H9 (cell line): Measurements from ENCODE around the gene PCDHA8. TPM values are rescaled to one million over a fixed set of nuclear protein-coding genes. Genes with fewer than 3 reads are reported as not detected.

Experiments
- DNase-seq: peaks from one replicate; pipeline ENCODE4 v3.0.0-alpha.2; 2017
- H2AFZ ChIP-seq: one replicate; pipeline ENCODE4 v1.6.1; 2013; ENCODE audit warnings: mild to moderate bottlenecking, low read length, control low read depth, moderate library complexity
- H2AK5ac ChIP-seq: 2 replicates; pipeline ENCODE4 v1.6.1; 2013; ENCODE audit warnings: low read length, control low read depth, mixed read lengths; ENCODE audit not compliant: insufficient read length
- H2BK120ac ChIP-seq: one replicate; pipeline ENCODE4 v1.6.1; 2013; ENCODE audit warnings: low read depth, mild to moderate bottlenecking, low read length, control low read depth, inconsistent platforms; ENCODE audit not compliant: poor library complexity, severe bottlenecking
- H2BK12ac ChIP-seq: 2 replicates; pipeline ENCODE4 v1.6.1; 2013; ENCODE audit warnings: low read length, control low read depth, mixed read lengths, low read depth; ENCODE audit not compliant: insufficient read length
- H2BK15ac ChIP-seq: 2 replicates; pipeline ENCODE4 v1.6.1; 2013; ENCODE audit warnings: low read depth, low read length, control low read depth
- H2BK20ac ChIP-seq: one replicate; pipeline ENCODE4 v1.6.1; 2013; ENCODE audit warnings: low read depth, mild to moderate bottlenecking, low read length, control low read depth, inconsistent platforms; ENCODE audit not compliant: poor library complexity, severe bottlenecking
- H2BK5ac ChIP-seq: 2 replicates; pipeline ENCODE4 v1.6.1; 2013; ENCODE audit warnings: low read length, control low read depth, mixed read lengths; ENCODE audit not compliant: insufficient read length
- H3K14ac ChIP-seq: 2 replicates; pipeline ENCODE4 v1.6.1; 2013; ENCODE audit warnings: low read length, control low read depth; ENCODE audit not compliant: insufficient read depth
- H3K18ac ChIP-seq: 2 replicates; pipeline ENCODE4 v1.6.1; 2013; ENCODE audit warnings: low read depth, mild to moderate bottlenecking, mixed read lengths, low read length, control low read depth; ENCODE audit not compliant: insufficient read length
- H3K23ac ChIP-seq: 2 replicates; pipeline ENCODE4 v1.6.1; 2013; ENCODE audit warnings: low read length, control low read depth, mixed read lengths, low read depth; ENCODE audit not compliant: insufficient read length
- H3K23me2 ChIP-seq: 2 replicates; pipeline ENCODE4 v1.6.1; 2013; ENCODE audit warnings: low read depth, mild to moderate bottlenecking, mixed read lengths, low read length, control low read depth; ENCODE audit not compliant: insufficient read length, poor library complexity, severe bottlenecking
- H3K27ac ChIP-seq: 2 replicates; pipeline ENCODE4 v1.5.1; 2013; ENCODE audit warnings: low read length, control low read depth, mixed read lengths, low read depth; ENCODE audit not compliant: insufficient read length
- H3K27me3 ChIP-seq: 2 replicates; pipeline ENCODE4 v1.6.1; 2013; ENCODE audit warnings: low read length, control low read depth, inconsistent platforms; ENCODE audit not compliant: insufficient read depth
- H3K4ac ChIP-seq: 2 replicates; pipeline ENCODE4 v1.6.1; 2013; ENCODE audit warnings: low read depth, mild to moderate bottlenecking, control low read depth, inconsistent platforms, low read length, moderate library complexity
- H3K4me1 ChIP-seq: 2 replicates; pipeline ENCODE4 v1.6.1; 2013; ENCODE audit warnings: low read length, control low read depth, inconsistent platforms; ENCODE audit not compliant: insufficient read depth
- H3K4me2 ChIP-seq: 2 replicates; pipeline ENCODE4 v1.6.1; 2013; ENCODE audit warnings: low read length, control low read depth, mixed read lengths; ENCODE audit not compliant: insufficient read length, insufficient read depth
- H3K56ac ChIP-seq: 2 replicates; pipeline ENCODE4 v1.6.1; 2013; ENCODE audit warnings: low read depth, mild to moderate bottlenecking, mixed read lengths, low read length, control low read depth; ENCODE audit not compliant: insufficient read length
- H3K79me1 ChIP-seq: 2 replicates; pipeline ENCODE4 v1.6.1; 2013; ENCODE audit warnings: low read depth, mild to moderate bottlenecking, moderate library complexity, low read length, control low read depth, inconsistent platforms; ENCODE audit not compliant: insufficient read depth, poor library complexity, severe bottlenecking
- H3K79me2 ChIP-seq: 2 replicates; pipeline ENCODE4 v1.6.1; 2013; ENCODE audit warnings: low read length, control low read depth, inconsistent platforms; ENCODE audit not compliant: insufficient read depth
- H3K9ac ChIP-seq: 2 replicates; pipeline ENCODE4 v1.6.1; 2013; ENCODE audit warnings: low read length, control low read depth, mixed read lengths; ENCODE audit not compliant: insufficient read length; ENCODE audit errors: extremely low read depth
- H3K9me3 ChIP-seq: one replicate; pipeline ENCODE4 v1.6.1; 2013; ENCODE audit warnings: low read depth, low read length, inconsistent platforms; ENCODE audit not compliant: control insufficient read depth
- H3T11ph ChIP-seq: one replicate; pipeline ENCODE4 v1.6.1; 2013; ENCODE audit warnings: mild to moderate bottlenecking, low read length, control low read depth, inconsistent platforms
- H4K20me1 ChIP-seq: one replicate; pipeline ENCODE4 v1.6.1; 2013; ENCODE audit not compliant: control insufficient read depth, insufficient read length, insufficient read depth
- H4K5ac ChIP-seq: 2 replicates; pipeline ENCODE4 v1.6.1; 2013; ENCODE audit warnings: low read depth, mild to moderate bottlenecking, mixed read lengths, low read length, control low read depth; ENCODE audit not compliant: insufficient read length
- H4K8ac ChIP-seq: replicated peaks from 2 replicates; pipeline ENCODE4 v1.6.1; 2013; ENCODE audit warnings: low read length, control low read depth, mixed read lengths, low read depth; ENCODE audit not compliant: insufficient read length
- H4K91ac ChIP-seq: 2 replicates; pipeline ENCODE4 v1.6.1; 2013; ENCODE audit warnings: low read depth, mild to moderate bottlenecking, moderate library complexity, mixed read lengths, low read length, control low read depth; ENCODE audit not compliant: insufficient read length
- H3K27ac Mint-ChIP-seq, 3 experiments: 2 replicates in 2 of 3; 3 replicates in 1 of 3; pipeline ENCODE4 v1.8.0; 2020 to 2021; ENCODE audit warnings: mixed read lengths in 3 of 3, mild to moderate bottlenecking in 1 of 3, moderate library complexity in 1 of 3
- H3K27me3 Mint-ChIP-seq: 2 replicates; pipeline ENCODE4 v1.8.0; 2021; ENCODE audit warnings: low read depth, mild to moderate bottlenecking, moderate library complexity, mixed read lengths
- H3K36me3 Mint-ChIP-seq, 3 experiments: 2 replicates in 2 of 3; 3 replicates in 1 of 3; pipeline ENCODE4 v1.8.0; 2020 to 2021; ENCODE audit warnings: low read depth in 3 of 3, mixed read lengths in 3 of 3; ENCODE audit not compliant: insufficient read depth in 1 of 3
- H3K4me1 Mint-ChIP-seq, 2 experiments: 2 replicates each; pipeline ENCODE4 v1.8.0; 2020; ENCODE audit warnings: mixed read lengths in 2 of 2
- H3K4me3 Mint-ChIP-seq, 2 experiments: 2 replicates in 1 of 2; 3 replicates in 1 of 2; pipeline ENCODE4 v1.8.0; 2020 to 2021; ENCODE audit warnings: mild to moderate bottlenecking in 2 of 2, mixed read lengths in 2 of 2, moderate library complexity in 1 of 2
- H3K9me3 Mint-ChIP-seq, 2 experiments: 2 replicates in 1 of 2; 3 replicates in 1 of 2; pipeline ENCODE4 v1.8.0; 2020; ENCODE audit warnings: mild to moderate bottlenecking in 2 of 2, mixed read lengths in 2 of 2, moderate library complexity in 1 of 2
- WGBS: extraction: QIAGEN DNeasy Blood & Tissue Kit; methylation state at CpG from one replicate; pipeline ENCODE4 v1.1.7; 2013; ENCODE audit warnings: missing lambda C conversion rate, low lambda C conversion rate, mixed read lengths; ENCODE audit not compliant: insufficient read length; ENCODE audit errors: extremely low coverage; 5-methylcytosine and 5-hydroxymethylcytosine counted together
- total RNA-seq: library from RNA; stranded (reverse); gene quantifications from 2 replicates; pipeline ENCODE4 v1.2.1, GENCODE V29; 2021
- TF ChIP-seq, protein P1 (sequence below): fragments of 200-600 bp; sonication (generic); conservative IDR thresholded peaks from 3 replicates; pipeline ENCODE4 v1.8.0; 2021; ENCODE audit warnings: antibody characterized with exemption, mild to moderate bottlenecking

PCDHA8 gene
- total RNA-seq, 1 experiment from 2014 or later = 0.57 TPM

GRCh38 chr5:140883373-140883772, 42.4 kb downstream of the PCDHA8 start:
- no peak overlapping the region for H2BK5ac ChIP-seq
- H2BK20ac ChIP-seq = no peak overlapping the region
- Mint-ChIP-seq H3K9me3 (no peaks in the 10 kb centered on the region), H3K4me1 (no peaks in the 10 kb centered on the region; a peak in 1 of 4 replicates), H3K27ac (no peak overlapping the region), H3K27me3 (no peaks in the 10 kb centered on the region), H3K36me3 (peaks cover 3 to 5% (median 4%) of the 10 kb centered on the region in 3 experiments; a peak in 6 of 7 replicates), H3K4me3 (no peak overlapping the region)
- peaks cover 2% of the 10 kb centered on the region for H3K23me2 ChIP-seq
- no peak overlapping the region for H3K4me2 ChIP-seq
- H3K9me3 ChIP-seq = no peaks in the 10 kb centered on the region
- peaks cover 2% of the 10 kb centered on the region; the same call in 1 of the 2 replicates for H3K79me2 ChIP-seq
- H4K8ac ChIP-seq = no peak overlapping the region
- H3K56ac ChIP-seq = no peak overlapping the region
- WGBS = no CpG with 5 or more reads among the region's 41 CpGs
- H3K27ac ChIP-seq = no peak overlapping the region
- H2AK5ac ChIP-seq = no peak overlapping the region
- H2BK15ac ChIP-seq = no peak overlapping the region
- no peak overlapping the region for H3K14ac ChIP-seq
- no peaks in the 10 kb centered on the region for H3K4me1 ChIP-seq
- no peak overlapping the region for H3K18ac ChIP-seq
- no peaks in the 10 kb centered on the region for H4K20me1 ChIP-seq
- no peak overlapping the region for H3K9ac ChIP-seq
- TF ChIP-seq, protein P1, sequence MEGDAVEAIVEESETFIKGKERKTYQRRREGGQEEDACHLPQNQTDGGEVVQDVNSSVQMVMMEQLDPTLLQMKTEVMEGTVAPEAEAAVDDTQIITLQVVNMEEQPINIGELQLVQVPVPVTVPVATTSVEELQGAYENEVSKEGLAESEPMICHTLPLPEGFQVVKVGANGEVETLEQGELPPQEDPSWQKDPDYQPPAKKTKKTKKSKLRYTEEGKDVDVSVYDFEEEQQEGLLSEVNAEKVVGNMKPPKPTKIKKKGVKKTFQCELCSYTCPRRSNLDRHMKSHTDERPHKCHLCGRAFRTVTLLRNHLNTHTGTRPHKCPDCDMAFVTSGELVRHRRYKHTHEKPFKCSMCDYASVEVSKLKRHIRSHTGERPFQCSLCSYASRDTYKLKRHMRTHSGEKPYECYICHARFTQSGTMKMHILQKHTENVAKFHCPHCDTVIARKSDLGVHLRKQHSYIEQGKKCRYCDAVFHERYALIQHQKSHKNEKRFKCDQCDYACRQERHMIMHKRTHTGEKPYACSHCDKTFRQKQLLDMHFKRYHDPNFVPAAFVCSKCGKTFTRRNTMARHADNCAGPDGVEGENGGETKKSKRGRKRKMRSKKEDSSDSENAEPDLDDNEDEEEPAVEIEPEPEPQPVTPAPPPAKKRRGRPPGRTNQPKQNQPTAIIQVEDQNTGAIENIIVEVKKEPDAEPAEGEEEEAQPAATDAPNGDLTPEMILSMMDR = no peak
- no peak overlapping the region for H3K23ac ChIP-seq
- H3K27me3 ChIP-seq = no peaks in the 10 kb centered on the region
- no peak overlapping the region for H2BK12ac ChIP-seq
- DNase-seq = no peak
- H4K5ac ChIP-seq = no peak overlapping the region
- no peak overlapping the region for H2BK120ac ChIP-seq
- H3T11ph ChIP-seq = no peak overlapping the region
- no peak overlapping the region for H2AFZ ChIP-seq
- no peak overlapping the region for H4K91ac ChIP-seq
- no peaks in the 10 kb centered on the region for H3K79me1 ChIP-seq
- H3K4ac ChIP-seq = no peak overlapping the region
